ENCODE results near the gene IL2RA.

Gene IL2RA

GRCh38 chr10:6053303-6053702 lies 8.9 kb downstream of the IL2RA start:
- no peak for TF ChIP-seq CTCF (IDR thresholded peaks at IDR 0.05)

DNA sequence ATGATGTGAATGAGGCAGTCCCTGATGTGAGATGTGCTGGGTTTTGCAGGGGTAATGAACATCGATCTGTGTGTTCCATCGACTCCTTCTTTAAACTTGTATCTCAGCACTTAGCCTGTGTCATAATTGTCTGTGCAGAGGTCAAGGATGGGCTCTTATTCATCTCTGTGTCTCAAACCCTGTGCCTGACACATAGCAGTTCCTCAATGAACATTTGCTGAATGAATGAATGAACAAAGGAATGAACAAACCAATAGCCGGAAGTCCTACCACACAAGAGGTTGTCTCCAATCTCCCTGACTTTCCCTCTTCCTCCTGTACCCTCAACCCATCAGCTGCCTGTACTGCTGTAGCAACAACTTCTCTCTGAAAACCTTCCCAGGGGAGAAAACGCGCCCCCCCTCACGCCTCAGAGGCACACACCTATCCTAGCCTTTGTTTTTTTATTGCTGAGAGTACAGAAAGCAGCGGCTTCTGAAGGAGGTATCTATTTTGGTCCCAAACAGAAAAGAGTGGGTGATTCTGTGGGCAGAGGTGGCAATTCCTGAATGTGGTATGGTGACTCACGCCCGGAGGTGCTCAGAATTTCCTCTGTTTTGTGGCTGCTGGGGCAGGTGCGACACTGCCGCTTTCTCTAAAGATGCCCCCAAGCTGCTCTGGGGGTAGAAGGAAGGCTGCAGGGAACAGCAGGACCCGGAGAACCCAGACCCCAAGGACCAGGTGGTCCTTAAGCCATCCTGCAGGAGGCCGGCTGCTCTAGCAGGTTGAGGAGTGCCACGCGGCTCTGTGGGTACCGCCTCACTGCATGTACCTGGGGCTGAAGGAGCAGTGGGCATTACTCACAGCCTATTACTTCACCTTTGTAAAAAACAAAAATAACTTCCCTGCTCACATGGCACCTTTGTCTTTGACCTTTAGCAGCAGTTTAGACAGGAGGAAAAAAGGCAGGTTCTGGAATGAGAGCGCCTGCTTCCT lies 9.6 kb downstream of the IL2RA start:
- TF ChIP-seq CTCF (IDR thresholded peaks at IDR 0.05) = no peak

- no peak for TF ChIP-seq CTCF (IDR thresholded peaks at IDR 0.05)
Measured at GRCh38 chr10:6050801-6051445, 11.2 kb downstream of the IL2RA start.

GRCh38 chr10:6049031-6049400 lies 13.2 kb downstream of the IL2RA start:
- TF ChIP-seq CTCF (IDR thresholded peaks at IDR 0.05) = no peak

GRCh38 chr10:6048281-6049030 lies 13.7 kb downstream of the IL2RA start:
- no peak for TF ChIP-seq CTCF (IDR thresholded peaks at IDR 0.05)

GRCh38 chr10:6047847-6048246 lies 14.3 kb downstream of the IL2RA start:
- no peak for TF ChIP-seq CTCF (IDR thresholded peaks at IDR 0.05)

DNA sequence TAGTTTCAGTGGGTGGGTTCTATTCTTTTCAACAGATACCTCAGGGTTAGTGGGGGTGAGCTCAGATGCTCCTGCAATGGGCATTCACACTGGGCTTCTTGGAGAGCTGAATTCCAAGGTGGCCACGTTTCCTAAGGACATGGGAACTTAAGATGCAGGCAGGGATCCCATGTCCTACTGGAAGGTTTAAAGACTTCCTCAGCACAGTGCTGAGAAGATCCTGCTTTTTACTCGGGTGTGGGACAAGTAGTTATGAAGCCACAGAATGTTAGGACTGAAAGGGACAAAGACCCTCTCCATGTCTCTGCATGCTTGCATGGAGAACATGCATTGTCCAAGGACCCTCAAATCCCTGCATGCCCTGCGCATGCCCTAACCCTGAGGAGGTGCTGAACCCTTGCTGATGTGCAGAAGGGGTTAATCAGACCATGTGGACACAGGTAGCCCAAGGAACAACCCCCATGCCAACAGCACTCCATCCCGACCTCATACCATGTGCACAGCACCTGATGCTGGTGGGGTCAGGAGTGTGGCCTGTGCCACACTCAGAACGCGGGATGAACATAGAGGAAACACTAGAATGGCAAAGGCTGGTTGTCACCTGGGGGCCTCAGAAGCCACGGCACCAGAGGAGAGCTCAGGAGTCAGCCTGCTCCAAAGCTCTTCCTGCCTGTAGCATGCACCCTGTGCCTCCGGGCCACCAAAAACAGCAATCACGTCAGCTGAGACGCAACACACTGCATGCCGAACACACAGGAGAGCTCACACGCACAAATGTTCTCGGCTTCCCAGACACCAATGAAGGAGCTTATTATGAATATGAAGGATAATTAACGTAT lies 15.2 kb downstream of the IL2RA start:
- TF ChIP-seq CTCF (IDR thresholded peaks at IDR 0.05) = no peak
